ENCODE results near the gene FER1L5.

Gene FER1L5

GRCh38 chr2:96694816-96695455, 52.4 kb downstream of the FER1L5 start:
- in situ Hi-C loops (cut with MboI; ENCODE audit: low sequenced_read_pairs): no loop called here

GRCh38 chr2:96695602-96696001, 53.0 kb downstream of the FER1L5 start:
- in situ Hi-C loops (cut with MboI; ENCODE audit: low sequenced_read_pairs): no loop called here

- in situ Hi-C loops (cut with MboI; ENCODE audit: low sequenced_read_pairs): no loop called here
Observed at GRCh38 chr2:96697476-96697875, 54.9 kb downstream of the FER1L5 start.

- in situ Hi-C loops (cut with MboI; ENCODE audit: low sequenced_read_pairs): no loop called here
Observed at GRCh38 chr2:96698221-96698861, 55.8 kb downstream of the FER1L5 start.

- in situ Hi-C loops (cut with MboI; ENCODE audit: low sequenced_read_pairs): no loop called here
Observed at GRCh38 chr2:96699021-96699420, 56.5 kb downstream of the FER1L5 start.

GRCh38 chr2:96699621-96700020, 57.1 kb downstream of the FER1L5 start:
- in situ Hi-C loops (cut with MboI; ENCODE audit: low sequenced_read_pairs): no loop called here

- in situ Hi-C loops (cut with MboI; ENCODE audit: low sequenced_read_pairs): no loop called here
Observed at GRCh38 chr2:96700086-96700485, 57.5 kb downstream of the FER1L5 start.

- in situ Hi-C loops (cut with MboI; ENCODE audit: low sequenced_read_pairs): no loop called here
Observed at GRCh38 chr2:96701636-96702035, 59.1 kb downstream of the FER1L5 start.

GRCh38 chr2:96702098-96702785, 59.7 kb downstream of the FER1L5 start:
- in situ Hi-C loops (cut with MboI; ENCODE audit: low sequenced_read_pairs): no loop called here

- in situ Hi-C loops (cut with MboI; ENCODE audit: low sequenced_read_pairs): no loop called here
Observed at GRCh38 chr2:96703021-96703751, 60.6 kb downstream of the FER1L5 start.

GRCh38 chr2:96710985-96711384, 68.4 kb downstream of the FER1L5 start:
- in situ Hi-C loops (cut with MboI; ENCODE audit: low sequenced_read_pairs): no loop called here

- in situ Hi-C loops (cut with MboI; ENCODE audit: low sequenced_read_pairs): no loop called here
Observed at GRCh38 chr2:96715658-96716057, 73.1 kb downstream of the FER1L5 start.

GRCh38 chr2:96716388-96716787, 73.8 kb downstream of the FER1L5 start:
- in situ Hi-C loops (cut with MboI; ENCODE audit: low sequenced_read_pairs): no loop called here

- in situ Hi-C loops (cut with MboI; ENCODE audit: low sequenced_read_pairs): no loop called here
Observed at GRCh38 chr2:96726131-96726530, 83.6 kb downstream of the FER1L5 start.

GRCh38 chr2:96727431-96727830, 84.9 kb downstream of the FER1L5 start:
- in situ Hi-C loops (cut with MboI; ENCODE audit: low sequenced_read_pairs): no loop called here

- in situ Hi-C loops (cut with MboI; ENCODE audit: low sequenced_read_pairs): no loop called here
Observed at GRCh38 chr2:96729748-96730147, 87.2 kb downstream of the FER1L5 start.

- in situ Hi-C loops (cut with MboI; ENCODE audit: low sequenced_read_pairs): no loop called here
Observed at GRCh38 chr2:96730212-96730611, 87.6 kb downstream of the FER1L5 start.

GRCh38 chr2:96733931-96734330, 91.4 kb downstream of the FER1L5 start:
- in situ Hi-C loops (cut with MboI; ENCODE audit: low sequenced_read_pairs): no loop called here

GRCh38 chr2:96734880-96735583, 92.5 kb downstream of the FER1L5 start:
- in situ Hi-C loops (cut with MboI; ENCODE audit: low sequenced_read_pairs): no loop called here

- in situ Hi-C loops (cut with MboI; ENCODE audit: low sequenced_read_pairs): no loop called here
Observed at GRCh38 chr2:96737251-96737650, 94.7 kb downstream of the FER1L5 start.

- in situ Hi-C loops (cut with MboI; ENCODE audit: low sequenced_read_pairs): no loop called here
Observed at GRCh38 chr2:96737831-96738230, 95.3 kb downstream of the FER1L5 start.

Measured in HL-60/S4 (cell line).